Ishikawa (cell line): ENCODE measurements around the gene ESPN.

Experiments used
- CEBPB ChIP-seq: IDR thresholded peaks from 2 replicates; pipeline ENCODE4 v1.6.1; 2012
- CREB1 ChIP-seq: IDR thresholded peaks from 2 replicates; pipeline ENCODE4 v1.6.1; 2012; ENCODE audit warnings: low read depth
- EGR1 ChIP-seq: IDR thresholded peaks from 2 replicates; pipeline ENCODE4 v1.6.1; 2012
- EP300 ChIP-seq: IDR thresholded peaks from 2 replicates; pipeline ENCODE4 v1.6.1; 2012; ENCODE audit warnings: borderline replicate concordance
- NFIC ChIP-seq: IDR thresholded peaks from 2 replicates; pipeline ENCODE4 v1.6.1; 2012
- RAD21 ChIP-seq: IDR thresholded peaks from 2 replicates; pipeline ENCODE4 v1.6.1; 2012; ENCODE audit warnings: low read depth
- TAF1 ChIP-seq: IDR thresholded peaks from 2 replicates; pipeline ENCODE4 v1.6.1; 2012; ENCODE audit warnings: low read depth, mild to moderate bottlenecking
- TEAD4 ChIP-seq: IDR thresholded peaks from 2 replicates; pipeline ENCODE4 v1.6.1; 2012
- YY1 ChIP-seq: IDR thresholded peaks from 2 replicates; pipeline ENCODE4 v1.6.1; 2012; ENCODE audit warnings: low read depth
- TF ChIP-seq, protein P1 (sequence below): IDR thresholded peaks from 2 replicates; pipeline ENCODE4 v1.6.1; 2012; ENCODE audit warnings: low read depth, mild to moderate bottlenecking
- TF ChIP-seq, protein P2 (sequence below): IDR thresholded peaks from 2 replicates; pipeline ENCODE4 v1.6.1; 2012

DNA sequence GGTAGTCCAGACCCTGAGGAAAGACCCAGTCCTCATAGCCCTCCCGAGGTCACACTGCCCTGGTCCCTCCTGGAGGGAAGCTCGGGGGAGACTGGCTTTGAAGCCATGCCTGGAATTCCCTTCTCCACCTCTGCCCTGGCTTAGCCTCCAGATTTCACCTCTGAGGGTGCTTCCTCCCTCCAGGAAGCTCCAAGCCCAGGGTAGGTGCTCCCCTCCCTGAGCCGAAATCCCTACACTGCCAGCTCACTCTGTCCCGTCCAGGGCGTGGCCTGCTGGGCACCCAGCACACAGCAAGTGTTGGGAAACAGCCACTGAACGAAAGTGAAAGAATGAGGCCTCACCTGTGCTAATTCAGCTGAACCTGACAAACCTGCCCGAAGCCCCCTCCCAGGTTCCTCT lies 47.4 kb downstream of the ESPN start:
- TF ChIP-seq NFIC (no peak), EP300 (no peak), TAF1 (no peak), YY1 (no peak), RAD21 (no peak), TEAD4 (no peak), CREB1 (no peak), EGR1 (no peak), CEBPB (no peak)
- TF ChIP-seq, protein P1, sequence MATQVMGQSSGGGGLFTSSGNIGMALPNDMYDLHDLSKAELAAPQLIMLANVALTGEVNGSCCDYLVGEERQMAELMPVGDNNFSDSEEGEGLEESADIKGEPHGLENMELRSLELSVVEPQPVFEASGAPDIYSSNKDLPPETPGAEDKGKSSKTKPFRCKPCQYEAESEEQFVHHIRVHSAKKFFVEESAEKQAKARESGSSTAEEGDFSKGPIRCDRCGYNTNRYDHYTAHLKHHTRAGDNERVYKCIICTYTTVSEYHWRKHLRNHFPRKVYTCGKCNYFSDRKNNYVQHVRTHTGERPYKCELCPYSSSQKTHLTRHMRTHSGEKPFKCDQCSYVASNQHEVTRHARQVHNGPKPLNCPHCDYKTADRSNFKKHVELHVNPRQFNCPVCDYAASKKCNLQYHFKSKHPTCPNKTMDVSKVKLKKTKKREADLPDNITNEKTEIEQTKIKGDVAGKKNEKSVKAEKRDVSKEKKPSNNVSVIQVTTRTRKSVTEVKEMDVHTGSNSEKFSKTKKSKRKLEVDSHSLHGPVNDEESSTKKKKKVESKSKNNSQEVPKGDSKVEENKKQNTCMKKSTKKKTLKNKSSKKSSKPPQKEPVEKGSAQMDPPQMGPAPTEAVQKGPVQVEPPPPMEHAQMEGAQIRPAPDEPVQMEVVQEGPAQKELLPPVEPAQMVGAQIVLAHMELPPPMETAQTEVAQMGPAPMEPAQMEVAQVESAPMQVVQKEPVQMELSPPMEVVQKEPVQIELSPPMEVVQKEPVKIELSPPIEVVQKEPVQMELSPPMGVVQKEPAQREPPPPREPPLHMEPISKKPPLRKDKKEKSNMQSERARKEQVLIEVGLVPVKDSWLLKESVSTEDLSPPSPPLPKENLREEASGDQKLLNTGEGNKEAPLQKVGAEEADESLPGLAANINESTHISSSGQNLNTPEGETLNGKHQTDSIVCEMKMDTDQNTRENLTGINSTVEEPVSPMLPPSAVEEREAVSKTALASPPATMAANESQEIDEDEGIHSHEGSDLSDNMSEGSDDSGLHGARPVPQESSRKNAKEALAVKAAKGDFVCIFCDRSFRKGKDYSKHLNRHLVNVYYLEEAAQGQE, result no peak
- TF ChIP-seq, protein P2, sequence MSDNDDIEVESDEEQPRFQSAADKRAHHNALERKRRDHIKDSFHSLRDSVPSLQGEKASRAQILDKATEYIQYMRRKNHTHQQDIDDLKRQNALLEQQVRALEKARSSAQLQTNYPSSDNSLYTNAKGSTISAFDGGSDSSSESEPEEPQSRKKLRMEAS, result no peak
